GM21737 (cell line): ENCODE measurements around the gene ABCD4.
A peak's percentile ranks its signal among the peaks of the same experiment; 100 is the strongest.

Experiments
- ATAC-seq: cut with Tn5 transposase; IDR thresholded peaks from one replicate; pipeline ENCODE4 v1.9.1; 2021; ENCODE audit warnings: mild to moderate bottlenecking, moderate library complexity; ENCODE audit not compliant: unreplicated experiment

ABCD4 gene

DNA sequence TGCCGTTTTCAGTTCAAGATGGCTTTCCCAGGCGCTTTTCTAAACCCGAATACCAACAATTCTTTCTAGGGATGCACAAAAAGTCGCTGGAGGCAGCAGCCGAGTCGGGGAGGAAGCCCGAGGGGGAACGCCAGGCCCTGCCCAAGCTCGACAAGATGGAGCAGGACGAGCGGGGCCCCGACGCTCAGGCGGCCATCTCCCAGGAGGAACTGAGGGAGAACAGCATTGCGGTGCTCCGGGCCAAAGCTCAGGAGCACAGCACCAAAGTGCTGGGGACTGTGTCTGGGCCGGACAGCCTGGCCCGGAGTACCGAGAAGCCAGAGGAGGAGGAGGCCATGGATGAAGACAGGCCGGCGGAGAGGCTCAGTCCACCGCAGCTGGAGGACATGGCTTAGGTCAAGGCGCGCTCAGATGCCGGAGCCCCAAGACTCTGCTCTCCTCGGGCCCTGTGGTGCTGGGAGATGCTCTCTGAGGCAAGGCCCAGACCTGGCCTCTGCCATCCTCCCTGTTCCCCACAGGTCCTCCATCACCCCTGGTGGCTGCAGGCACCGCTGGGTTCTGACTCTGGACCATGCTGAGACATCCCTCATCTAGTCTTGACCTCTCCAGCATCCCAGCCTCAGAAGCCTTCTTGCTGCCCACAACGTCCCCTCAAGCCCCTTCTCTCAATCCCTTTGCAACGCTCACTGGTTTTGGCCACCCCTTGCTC, 42.1 kb downstream of the ABCD4 start:
- no peak for ATAC-seq

DNA sequence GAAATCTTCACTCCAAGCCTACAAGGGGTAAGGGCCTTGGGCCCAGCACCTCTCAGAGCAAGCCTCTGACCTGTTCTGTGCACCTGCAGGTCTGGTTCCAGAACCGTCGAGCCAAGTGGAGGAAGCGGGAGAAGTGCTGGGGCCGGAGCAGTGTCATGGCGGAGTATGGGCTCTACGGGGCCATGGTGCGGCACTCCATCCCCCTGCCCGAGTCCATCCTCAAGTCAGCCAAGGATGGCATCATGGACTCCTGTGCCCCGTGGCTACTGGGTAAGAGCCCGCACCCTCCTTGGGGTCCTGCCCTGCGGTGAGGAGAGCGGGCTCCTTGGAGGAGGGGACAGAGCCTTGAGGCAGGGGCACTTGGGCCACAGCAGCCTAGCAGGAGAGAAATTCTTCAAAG, 43.2 kb downstream of the ABCD4 start:
- ATAC-seq, result no peak

DNA sequence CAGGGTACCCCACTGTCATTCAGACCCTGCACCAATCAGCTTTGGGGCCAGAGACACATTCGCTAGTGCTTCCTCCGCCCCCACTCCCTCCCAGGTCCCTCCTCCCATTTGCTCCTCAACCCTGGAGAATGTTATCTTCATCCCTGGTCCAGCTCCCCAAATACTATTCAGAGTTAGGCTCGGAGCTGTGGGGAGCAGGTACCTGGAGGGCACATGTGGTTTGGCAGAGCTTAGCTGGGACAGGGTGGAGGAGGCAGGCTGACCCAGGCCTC, 44.0 kb downstream of the ABCD4 start:
- no peak for ATAC-seq

DNA sequence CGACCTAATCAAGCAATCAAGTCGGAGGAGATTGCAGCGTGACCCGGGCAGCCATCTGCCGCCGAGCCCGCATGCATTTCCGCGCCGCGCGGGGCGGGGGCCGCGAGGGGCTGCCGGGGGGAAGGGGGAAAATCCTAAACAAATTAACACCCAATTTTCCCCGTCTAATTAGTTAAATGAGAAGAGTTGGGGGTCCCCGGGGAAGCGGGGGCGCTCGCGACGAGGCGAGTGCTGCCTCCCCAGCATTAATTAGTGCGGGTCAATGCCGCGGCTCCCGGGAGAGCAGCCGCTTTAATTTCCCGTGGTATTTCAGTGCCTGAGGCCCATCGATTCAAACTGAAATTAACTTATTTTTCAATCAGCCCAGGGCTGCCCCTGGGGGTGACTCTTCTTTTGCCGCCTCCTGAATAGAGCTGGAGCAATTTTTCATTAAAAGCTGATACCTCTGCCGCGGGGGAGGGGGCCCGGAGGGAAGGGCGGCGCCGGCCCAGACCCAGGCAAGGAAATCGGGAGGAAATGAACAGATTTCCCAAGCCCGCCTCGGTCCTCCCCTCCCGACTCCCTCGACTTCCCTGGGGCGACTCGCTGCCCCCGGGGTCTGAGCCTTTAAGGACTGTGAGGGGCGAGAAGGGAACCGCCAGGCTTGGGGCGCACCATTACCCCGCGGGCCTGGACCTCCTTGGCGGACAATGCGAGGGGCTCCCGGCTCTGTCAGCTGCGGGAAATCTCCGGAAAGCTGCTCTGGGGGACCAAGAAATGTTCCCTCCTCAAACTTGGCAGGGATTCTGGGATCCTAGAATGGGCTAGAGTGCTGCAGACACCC, 44.6 kb downstream of the ABCD4 start:
- no peak for ATAC-seq

DNA sequence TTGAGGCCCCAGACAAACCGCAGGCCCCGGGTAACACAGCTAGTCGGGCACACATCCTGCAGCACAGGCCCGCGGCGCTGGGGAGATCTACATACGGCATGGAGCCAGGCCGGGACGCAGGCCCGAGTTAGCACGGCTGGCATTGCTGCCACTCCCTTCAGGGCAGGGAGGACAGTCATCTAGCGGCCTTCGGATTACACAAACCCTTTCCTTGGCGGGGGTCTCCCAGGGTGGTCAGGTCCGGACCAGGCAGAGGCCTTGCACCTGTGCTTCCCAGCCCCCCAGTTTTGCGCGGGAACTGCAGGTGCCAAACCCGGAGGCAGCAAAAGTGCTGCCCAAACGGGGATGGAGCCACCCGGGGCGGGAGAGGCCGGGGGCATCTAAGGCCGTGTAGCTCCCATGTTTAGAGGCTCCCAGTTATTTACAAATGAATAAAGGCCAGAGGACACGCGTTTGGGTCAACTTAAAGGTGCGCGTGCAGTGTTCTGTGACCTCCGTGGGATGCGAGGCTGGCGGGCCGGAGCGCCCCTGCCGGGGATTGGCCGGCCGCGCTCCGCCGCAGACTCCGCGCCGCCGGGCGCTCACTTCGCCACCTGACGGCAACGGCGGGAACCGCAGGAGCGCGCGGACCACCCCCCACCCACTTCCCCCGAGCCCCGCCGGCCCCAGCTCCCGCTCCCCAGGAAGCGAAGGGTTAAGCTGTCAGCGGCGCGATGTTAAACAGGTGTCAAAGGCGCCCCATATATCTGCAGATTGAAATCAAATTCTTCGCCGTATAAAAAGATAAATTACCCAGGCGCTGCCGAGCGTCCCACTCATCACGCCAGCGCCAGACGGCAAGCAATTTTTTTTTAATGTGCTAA, 45.4 kb downstream of the ABCD4 start:
- ATAC-seq, result peak; percentile 77

DNA sequence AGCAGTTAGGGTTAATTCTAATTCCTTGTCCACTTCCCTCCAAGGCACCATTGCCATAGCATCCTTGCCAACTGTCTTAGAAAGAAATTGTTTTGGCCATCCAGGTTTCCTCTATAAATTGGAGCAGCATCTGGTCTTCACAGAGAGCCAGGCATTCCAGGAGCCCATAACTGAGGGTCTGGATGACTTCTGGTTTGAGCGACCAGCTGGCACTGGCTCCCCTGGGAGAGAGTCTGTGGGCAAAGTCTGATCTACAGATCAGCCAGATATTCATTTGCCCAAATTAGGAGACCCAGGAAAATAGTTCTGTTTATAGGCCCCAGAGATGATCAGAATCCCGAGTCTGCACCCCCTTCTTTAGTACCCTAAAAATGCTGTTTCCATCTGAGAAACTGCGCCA, 47.5 kb downstream of the ABCD4 start:
- ATAC-seq, result no peak

DNA sequence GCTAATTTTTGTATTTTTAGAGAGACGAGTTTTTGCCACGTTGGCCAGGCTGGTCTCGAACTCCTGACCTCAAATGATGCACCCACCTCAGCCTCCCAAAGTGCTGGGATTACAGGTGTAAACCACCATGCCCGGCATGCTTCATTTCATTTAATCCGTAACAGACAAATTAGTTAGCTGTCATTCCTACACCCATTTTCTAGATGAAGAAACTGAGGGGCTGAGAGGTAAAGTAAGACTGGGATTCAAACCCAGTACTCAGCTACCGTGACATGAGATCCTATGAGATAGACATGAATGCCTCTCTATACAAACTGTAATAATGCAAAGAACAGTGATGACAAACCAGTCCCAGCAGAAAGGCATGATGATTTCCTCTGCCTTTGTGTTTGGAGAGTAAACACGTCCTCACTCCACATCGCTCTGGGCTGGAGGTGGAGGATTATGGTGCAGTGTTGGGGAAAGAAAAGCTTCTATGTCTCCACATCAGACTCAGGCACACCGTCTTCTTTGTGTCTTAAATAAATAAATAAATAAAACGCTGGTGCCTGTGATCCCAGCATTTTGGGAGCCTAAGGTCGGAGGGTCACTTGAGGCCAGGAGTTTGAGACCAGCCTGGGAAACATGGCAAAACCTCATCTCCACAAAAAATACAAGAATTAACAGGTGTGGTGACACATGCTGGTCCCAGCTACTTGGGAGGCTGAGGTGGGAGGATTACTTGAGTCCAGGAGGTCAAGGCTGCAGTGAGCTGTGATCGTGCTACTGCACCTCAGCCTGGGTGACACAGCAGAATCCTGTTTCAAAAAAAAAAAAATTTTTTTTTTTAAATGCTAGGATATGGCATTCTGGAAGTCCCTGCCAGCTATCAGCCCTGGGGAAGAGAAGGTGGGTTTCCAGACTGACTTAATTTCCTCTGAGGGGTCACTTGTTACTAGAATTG, 53.0 kb downstream of the ABCD4 start:
- no peak for ATAC-seq

DNA sequence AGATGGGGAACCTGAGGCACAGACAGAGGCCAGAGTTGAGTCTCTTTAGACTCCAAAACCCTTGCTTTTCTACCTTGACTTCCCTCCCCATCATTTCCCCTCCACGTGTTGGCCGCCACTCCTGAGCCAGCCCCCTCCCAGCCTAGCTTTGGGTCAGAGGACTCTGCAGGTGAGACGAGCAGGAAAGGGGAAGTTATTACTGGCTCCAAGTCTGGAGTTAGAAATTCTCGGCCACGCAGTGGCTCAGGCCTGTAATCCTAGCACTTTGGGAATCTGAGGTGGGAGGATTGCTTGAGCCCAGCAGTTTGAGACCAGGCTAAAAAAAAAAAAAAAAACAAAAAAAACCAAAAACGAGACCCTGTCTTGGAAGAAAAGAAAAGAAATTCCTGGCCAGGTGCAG, 54.7 kb downstream of the ABCD4 start:
- ATAC-seq, result no peak

DNA sequence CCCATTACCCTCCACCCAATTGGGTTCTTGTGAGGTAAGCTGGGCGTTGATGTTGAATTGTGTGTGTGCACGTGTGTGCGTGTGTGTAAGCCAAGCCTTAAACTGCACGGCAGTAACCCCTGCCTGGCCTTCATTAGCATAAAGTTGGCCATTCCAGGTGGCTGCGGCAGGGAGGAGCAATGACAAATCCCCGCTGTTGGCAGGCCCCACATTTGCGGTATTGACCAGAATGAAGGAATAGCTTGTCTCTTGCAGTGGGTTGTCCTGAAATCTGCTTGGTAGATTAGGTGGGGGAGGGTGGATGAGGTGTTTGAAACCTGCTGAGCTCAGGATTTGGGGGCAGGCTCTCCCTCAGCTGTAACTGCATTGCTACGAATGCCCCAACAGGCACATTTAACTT, 56.2 kb downstream of the ABCD4 start:
- no peak for ATAC-seq

DNA sequence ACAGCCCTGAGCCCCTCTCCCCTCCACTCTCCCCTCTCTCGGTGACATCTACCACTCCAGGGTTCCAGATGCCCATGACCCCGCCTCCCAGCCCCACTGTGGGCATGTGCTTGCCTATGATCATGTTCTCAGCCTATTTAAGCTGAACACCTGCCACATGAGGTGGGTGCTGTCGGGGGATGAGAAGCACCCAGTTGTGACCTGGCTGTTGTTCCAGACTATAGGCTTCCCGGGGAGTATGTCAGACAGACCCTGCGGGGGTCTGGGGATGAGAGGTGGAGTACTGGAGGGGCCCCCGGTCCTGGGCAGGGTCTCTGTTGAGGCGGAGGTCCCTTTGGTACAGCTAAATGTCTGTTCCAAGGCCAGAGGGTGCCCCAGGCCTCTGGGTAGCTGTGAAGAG, 57.4 kb downstream of the ABCD4 start:
- no peak for ATAC-seq

DNA sequence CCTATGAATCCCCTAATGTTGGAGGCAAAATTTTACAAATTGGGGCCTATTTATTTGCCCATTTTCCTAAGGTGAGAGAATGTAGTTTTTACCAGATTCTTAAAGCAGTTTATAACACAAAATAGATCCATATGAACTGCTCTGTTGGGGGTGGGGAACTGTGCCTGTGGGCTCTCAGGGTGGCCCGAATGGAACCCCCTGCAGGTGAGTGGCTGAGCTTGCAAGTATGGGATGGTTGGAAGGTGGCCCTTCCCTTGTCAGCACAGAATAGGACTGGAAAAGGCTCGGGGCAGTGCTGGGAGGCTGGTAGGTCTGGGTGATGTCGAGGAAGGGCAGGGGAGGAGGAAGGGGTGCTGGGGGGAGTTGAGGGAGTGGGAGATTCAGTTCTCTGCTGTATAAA, 58.6 kb downstream of the ABCD4 start:
- ATAC-seq, result no peak

DNA sequence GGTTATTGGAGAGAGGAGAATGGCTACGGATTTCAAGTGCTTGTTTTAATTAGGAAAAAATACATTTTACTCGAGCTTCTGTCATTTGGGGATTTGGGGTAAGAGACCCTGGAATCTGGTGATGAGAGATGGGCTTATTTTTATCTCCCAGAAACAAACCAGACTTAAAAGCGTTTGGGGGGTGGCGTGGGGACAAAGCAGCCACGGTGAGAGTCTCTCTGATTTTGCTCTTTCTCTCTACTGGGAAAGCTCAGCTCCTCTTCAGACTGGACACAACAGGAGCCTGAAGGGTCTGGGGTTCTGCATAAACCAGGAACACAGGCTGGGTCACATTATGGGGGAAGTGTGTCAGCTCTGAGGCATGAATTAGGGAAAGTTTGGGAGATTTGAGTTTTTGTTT, 59.7 kb downstream of the ABCD4 start:
- ATAC-seq, result no peak

DNA sequence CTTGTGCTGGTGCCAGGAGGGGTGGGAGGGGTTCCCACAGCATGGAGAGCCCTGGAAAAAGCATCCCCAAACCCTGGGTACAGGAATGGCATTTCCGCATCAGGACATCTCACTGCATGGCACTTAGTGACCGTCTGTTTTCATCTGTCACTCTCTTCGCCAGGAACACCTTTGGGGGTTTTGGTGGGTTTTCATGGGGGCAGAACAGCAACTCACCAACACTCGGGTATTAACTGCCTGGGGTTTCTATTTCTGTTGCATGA, 60.0 kb downstream of the ABCD4 start:
- ATAC-seq, result no peak

DNA sequence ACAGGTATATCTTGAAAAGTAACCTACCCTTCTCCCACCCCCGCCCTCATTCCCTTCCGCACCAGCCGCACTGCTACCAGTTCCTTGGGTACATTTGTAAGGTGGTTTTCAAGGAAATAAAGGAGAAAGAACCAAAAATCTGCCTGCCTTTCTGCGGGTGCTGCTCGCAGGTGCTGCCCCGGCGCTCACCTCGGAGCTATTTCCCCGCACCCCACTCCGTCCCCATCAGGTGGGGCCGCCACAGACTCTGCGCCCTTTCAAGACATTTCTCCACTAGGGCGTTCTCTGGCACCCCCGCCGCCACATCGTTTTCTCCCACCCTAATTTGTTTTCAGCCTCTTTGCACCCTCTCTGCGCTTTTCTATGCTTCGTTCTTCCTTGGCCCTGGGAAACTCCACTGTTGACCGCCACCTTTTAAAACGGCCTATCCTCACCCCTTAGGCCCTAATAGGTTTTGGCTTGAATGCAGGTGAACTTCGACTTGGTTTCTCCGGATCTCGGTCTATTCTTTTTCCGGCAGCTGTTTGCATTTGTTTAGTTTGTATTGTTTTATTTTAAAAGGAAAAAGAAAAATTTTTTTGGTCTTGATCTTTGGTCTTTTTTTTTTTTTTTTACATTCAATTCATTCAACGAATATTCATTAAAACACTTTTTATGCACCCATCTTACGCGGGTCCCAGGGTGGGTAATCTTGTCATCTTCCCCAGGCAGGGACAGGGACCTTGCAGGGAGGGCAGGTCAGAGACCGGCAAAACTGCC, 60.5 kb downstream of the ABCD4 start:
- no peak for ATAC-seq

DNA sequence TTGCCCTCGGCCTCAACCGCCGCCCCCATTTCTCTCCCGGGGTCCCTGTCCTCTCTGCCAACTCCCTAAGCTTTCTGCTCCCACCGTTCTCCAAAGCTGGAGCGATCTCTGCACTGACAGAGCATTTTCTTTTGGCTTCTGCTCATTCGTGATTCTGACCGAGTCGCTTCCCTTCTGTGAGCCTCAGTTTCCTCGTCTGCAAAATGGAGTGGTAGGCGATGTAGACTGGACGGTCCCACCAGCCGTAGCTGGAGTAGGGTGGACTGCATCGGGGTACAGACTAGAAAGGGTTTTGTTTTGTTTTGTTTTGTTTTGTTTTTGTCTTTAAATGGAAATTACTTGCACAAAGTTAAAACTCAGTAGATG, 61.1 kb downstream of the ABCD4 start:
- ATAC-seq, result no peak

DNA sequence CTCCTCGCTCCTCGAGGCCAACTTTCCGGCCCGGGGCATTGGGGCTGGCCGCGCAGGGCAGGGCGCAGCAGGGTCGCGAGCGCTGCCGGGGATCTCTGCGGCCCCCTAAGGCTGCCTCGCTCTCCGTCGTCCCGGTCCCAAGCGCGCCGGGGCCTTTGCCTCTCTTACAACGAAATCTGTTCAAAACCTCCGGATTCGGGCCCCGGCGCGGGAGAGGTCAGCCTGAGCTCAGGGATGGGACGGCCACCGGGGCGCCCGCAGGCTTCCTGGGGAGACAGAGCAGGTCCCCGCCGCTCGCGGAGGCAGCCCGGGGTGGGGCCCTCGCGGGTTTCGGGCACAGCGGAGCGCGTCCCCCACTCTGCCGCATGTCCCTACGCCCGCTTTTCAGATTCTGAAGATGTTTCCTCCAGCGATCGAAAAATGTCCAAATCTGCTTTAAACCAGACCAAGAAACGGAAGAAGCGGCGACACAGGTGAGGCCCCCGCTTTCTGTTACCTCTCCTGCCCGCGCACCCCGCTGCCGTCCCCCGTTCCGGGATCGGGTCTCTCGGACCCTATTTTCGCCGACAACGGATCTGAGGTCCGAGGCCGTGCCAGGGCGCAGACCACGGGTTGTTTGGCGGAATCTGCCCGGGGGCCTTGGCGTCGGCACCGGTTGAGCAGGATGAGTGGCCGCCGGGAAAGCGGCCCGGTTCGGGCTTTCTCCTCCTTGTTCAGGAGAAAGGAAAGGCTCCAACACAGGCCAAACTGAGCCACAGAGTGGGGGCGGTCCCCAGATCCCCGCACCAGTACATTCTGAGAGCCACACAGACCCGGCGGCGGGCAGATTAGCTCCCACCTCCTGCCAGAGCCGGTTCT, 61.7 kb downstream of the ABCD4 start:
- no peak for ATAC-seq

DNA sequence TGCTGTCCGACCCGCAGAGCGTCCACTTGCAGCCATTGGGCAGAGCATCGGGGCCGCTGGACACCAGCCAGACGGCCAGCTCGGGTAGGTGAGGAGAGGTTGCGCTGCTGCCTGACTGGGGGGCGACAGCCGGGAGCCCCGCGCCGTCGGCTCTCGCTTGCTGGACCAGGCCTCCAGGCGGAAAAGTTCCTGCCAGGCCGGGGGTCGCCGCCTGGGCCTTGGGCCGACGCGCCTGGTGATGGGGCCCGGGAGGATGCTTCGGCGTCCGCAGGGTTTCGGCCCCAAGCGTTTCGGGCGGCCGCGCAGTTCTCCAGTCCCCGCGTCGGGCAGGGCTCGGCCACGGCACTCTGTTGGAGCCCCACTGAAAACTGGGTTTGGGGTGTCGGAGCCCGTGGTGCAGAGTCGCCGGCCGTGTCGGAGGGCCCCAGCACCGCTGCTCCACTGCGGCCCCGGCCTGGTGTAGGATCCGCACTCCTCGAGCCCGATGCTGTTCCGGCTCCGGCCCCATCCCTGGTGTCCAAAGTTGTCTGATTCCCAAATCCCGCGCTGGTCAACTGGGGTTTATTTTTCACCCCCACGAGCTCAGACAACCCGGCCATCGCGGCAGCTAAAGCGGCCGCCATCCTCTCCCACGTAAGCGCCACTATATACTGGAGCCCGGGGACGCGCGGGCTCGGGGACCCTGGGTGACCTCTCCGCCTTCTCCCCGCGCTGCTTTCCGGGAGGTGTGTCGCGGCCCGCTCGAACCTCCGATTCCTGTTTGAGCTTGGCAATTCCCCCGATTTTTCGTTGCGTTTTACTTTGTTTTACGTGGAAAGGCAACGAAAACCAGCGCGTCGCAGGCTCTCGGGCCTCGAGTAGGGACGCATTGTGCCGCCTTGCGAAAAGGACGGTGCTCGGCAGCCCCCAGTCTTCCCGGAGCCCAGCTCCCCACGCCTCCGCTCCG, 62.6 kb downstream of the ABCD4 start:
- ATAC-seq, result no peak
